Subcutaneous adipose tissue (tissue), 4 donors: ENCODE measurements around the gene MUC4. TPM values are rescaled to one million over a fixed set of nuclear protein-coding genes. Genes with fewer than 3 reads are reported as not detected.

ENCODE experiments used
- CTCF ChIP-seq: fragments of 450-650 bp; IDR thresholded peaks from one replicate; pipeline ENCODE4 v1.5.1; 2016; ENCODE audit warnings: low read depth, mild to moderate bottlenecking, control low read depth, antibody characterized with exemption, moderate library complexity
- total RNA-seq, 4 donors: library from RNA; depleted of rRNA; stranded (reverse); fragments of >200 nt; gene quantifications; one replicate each; pipeline ENCODE4 v1.1.0, GENCODE V29; 2016

MUC4 gene
- total RNA-seq, 4 donors from 2014 or later = not detected

GRCh38 chr3:195755791-195756676 lies 55.7 kb downstream of the MUC4 start:
- TF ChIP-seq CTCF = no peak

DNA sequence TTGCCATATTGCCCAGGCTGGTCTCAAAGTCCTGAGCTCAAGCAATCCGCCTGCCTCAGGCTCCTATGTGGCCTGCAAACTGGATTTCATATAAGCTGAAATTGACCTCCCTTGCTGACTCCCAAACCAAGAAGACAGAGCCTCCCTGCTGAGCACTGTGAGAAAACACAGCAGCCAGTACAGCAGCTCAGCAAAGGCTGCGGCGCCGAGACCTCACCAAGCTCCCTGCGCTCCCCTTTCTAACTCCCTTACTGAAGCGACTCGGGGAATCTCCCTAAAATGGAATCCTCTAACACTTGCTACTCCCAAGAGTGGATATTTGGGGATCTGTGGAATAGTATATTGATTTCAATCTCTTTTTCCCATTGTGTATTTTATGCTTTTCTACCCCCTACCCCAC lies 56.3 kb downstream of the MUC4 start:
- TF ChIP-seq CTCF = no peak

DNA sequence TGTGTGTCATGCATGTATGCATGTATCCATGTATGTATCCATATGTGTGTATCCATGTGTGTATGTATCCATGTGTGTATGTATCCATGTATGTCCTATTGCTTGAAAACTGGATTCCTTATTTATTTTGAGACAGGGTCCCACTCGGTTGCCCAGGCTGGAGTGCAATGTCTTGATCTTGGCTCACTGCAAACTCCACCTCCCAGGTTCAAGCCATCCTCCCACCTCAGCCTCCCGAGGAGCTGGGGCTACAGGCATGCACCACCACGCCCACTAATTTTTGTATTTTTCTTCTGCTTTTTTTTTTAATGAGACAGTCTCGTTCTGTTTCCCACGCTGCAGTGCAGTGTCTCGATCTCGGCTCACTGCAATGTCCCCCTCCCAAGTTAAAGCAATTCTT lies 56.8 kb downstream of the MUC4 start:
- no peak for TF ChIP-seq CTCF

GRCh38 chr3:195754141-195754540 lies 57.6 kb downstream of the MUC4 start:
- TF ChIP-seq CTCF = no peak

DNA sequence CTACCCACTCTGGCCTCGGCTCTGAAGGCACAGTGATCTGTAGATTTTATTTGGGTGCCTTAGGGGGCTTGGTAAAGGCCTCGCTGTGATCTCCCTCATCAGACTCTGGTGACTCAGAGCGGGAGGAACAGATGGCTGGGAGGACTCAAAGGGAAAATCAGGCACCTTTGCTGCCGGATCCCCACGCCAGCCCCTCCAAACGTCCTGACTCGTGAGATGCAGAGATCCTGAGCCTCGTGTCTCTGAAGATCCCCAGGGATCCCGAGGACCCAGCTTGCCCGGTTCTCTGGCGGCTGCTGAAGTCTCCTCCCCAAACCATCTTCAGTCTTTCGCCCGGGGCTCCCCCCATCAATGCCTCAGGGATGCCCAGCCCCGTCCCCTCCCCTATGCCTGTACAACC lies 58.1 kb downstream of the MUC4 start:
- no peak for TF ChIP-seq CTCF

DNA sequence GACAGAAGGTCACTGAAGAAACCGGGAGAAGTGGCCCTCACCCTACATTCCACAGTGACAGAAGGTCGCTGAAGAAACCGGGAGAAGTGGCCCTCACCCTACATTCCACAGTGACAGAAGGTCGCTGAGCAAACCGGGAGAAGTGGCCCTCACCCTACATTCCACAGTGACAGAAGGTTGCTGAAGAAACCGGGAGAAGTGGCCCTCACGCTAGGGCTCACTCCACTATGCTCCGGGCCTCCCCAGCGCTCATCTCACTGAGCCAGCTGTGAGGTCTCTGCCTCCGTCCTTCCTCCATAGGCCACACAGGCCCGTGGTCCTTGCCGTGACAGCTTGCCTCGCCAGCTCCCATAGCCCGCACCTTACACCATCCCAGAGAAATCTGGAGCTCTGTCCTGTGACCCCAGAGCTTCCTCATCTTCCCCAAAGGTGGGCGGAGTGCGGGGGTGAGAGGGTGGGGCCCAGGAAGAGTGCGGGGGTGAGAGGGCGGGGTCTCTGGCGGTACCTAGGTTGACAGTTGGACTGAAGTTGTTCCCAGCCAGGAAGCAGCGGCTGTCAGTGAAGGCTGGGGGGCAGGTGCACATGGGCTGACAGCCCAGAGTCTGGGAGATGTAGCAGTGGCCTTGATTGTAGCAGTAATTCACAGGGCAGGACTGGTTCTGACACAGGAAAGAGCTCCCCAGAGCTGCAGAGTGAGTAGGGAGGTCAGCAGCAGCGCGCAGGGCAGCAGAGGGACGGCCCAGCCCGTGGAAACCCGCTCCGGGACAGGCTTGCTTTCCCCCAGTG lies 59.0 kb downstream of the MUC4 start:
- no peak for TF ChIP-seq CTCF

- no peak for TF ChIP-seq CTCF
These were observed 59.7 kb downstream of the MUC4 start for GRCh38 chr3:195752066-195752465.
